Endothelial cell of umbilical vein (primary cell): ENCODE measurements around the gene PCDHGA8. TPM values are rescaled to one million over a fixed set of nuclear protein-coding genes. Genes with fewer than 3 reads are reported as not detected.

Experiments used
- BruUV-seq: library from RNA; stranded (reverse); fragments of 400-500 nt; replicated peaks from 2 replicates; lab custom pipeline; 2021; lab: Mats Ljungman, UMichigan
- CTCF ChIA-PET: fragments of 300-600, 350-600 bp; sonication (Branson Sonifier 250); formaldehyde crosslinking; loops from one replicate; lab custom pipeline; 2021; ENCODE audit warnings: antibody characterized with exemption, inconsistent platforms; lab: Charles Lee
- POLR2A ChIA-PET: fragments of 300-600, 350-600 bp; sonication (Branson Sonifier 250); formaldehyde crosslinking; loops from one replicate; lab custom pipeline; 2021; ENCODE audit warnings: antibody characterized with exemption, inconsistent platforms; lab: Charles Lee
- DNase-seq: peaks from one replicate; pipeline ENCODE4 v3.0.0-alpha.2; 2011; ENCODE audit warnings: low read depth, low spot score
- FAIRE-seq: peaks from 2 replicates; lab custom pipeline; 2011; peaks lifted over from hg19 to GRCh38; lab: Jason Lieb, UNC
- H2AFZ ChIP-seq: 2 replicates; pipeline ENCODE4 v1.6.0; 2012; ENCODE audit warnings: low read depth, low read length, control low read depth, inconsistent platforms
- H3K27ac ChIP-seq: 2 replicates; pipeline ENCODE4 v1.5.1; 2011; ENCODE audit warnings: low read depth, mild to moderate bottlenecking, control low read depth, low read length, moderate library complexity; ENCODE audit not compliant: insufficient read depth
- H3K27me3 ChIP-seq, 2 experiments: 2 replicates each; pipeline versions ENCODE4 v1.6.0 to v1.6.1; 2011; ENCODE audit warnings: low read length in 2 of 2, mixed read lengths in 1 of 2; ENCODE audit not compliant: control insufficient read depth in 2 of 2, insufficient read depth in 2 of 2
- H3K36me3 ChIP-seq, 2 experiments: 2 replicates in 1 of 2; 3 replicates in 1 of 2; pipeline ENCODE4 v1.5.1; 2011; ENCODE audit warnings: low read length in 2 of 2, mild to moderate bottlenecking in 1 of 2, moderate library complexity in 1 of 2; ENCODE audit not compliant: control insufficient read depth in 2 of 2, insufficient read depth in 2 of 2; ENCODE audit errors: extremely low read depth in 1 of 2
- H3K4me1 ChIP-seq: 3 replicates; pipeline ENCODE4 v1.5.1; 2011; ENCODE audit warnings: mild to moderate bottlenecking, low read length; ENCODE audit not compliant: control insufficient read depth, insufficient read depth; ENCODE audit errors: extremely low read depth
- H3K4me2 ChIP-seq: 2 replicates; pipeline ENCODE4 v1.6.1; 2011; ENCODE audit warnings: low read length, control low read depth, mixed read lengths; ENCODE audit not compliant: insufficient read depth
- H3K4me3 ChIP-seq, 3 experiments: fragments of 200-600 bp in 1 of 3; sonication (generic), shearing (Covaris generic) in 1 of 3; replicated peaks in 1 of 3; 2 replicates each; pipeline ENCODE4 v1.5.1; 2011 to 2016; ENCODE audit warnings: control low read depth in 3 of 3, low read length in 3 of 3, mild to moderate bottlenecking in 2 of 3, inconsistent platforms in 1 of 3, low read depth in 1 of 3, moderate library complexity in 1 of 3; ENCODE audit not compliant: insufficient read depth in 1 of 3
- H3K79me2 ChIP-seq: 2 replicates; pipeline ENCODE4 v1.6.0; 2012; ENCODE audit warnings: low read length, inconsistent platforms; ENCODE audit not compliant: control insufficient read depth, insufficient read depth
- H3K9ac ChIP-seq: replicated peaks from 2 replicates; pipeline ENCODE3; 2011; ENCODE audit warnings: low read length, control low read depth; ENCODE audit not compliant: insufficient read depth; ENCODE audit errors: extremely low read depth
- H3K9me1 ChIP-seq: replicated peaks from 3 replicates; pipeline ENCODE4 v1.6.0; 2011; ENCODE audit warnings: mild to moderate bottlenecking, low read length; ENCODE audit not compliant: control insufficient read depth, insufficient read depth; ENCODE audit errors: extremely low read depth
- H3K9me3 ChIP-seq: replicated peaks from 2 replicates; pipeline ENCODE4 v1.5.1; 2012; ENCODE audit warnings: low read length, inconsistent platforms; ENCODE audit not compliant: control insufficient read depth, insufficient read depth
- H4K20me1 ChIP-seq: replicated peaks from 2 replicates; pipeline ENCODE3; 2011; ENCODE audit warnings: mild to moderate bottlenecking, low read length; ENCODE audit not compliant: control insufficient read depth, insufficient read depth; ENCODE audit errors: extremely low read depth
- CTCF ChIP-seq, 2 donors: IDR thresholded peaks; 1 replicate in 1 of 2; 2 replicates in 1 of 2; pipeline ENCODE4 v1.5.1; 2011; ENCODE audit warnings: low read length in 2 of 2, mild to moderate bottlenecking in 2 of 2, moderate library complexity in 2 of 2, control low read depth in 1 of 2, inconsistent platforms in 1 of 2, low read depth in 1 of 2; ENCODE audit not compliant: insufficient read depth in 1 of 2; ENCODE audit errors: extremely low read depth in 1 of 2
- EZH2 ChIP-seq: IDR thresholded peaks from 2 replicates; pipeline ENCODE4 v1.6.1; 2012; ENCODE audit warnings: borderline replicate concordance, low read depth, mild to moderate bottlenecking, moderate library complexity, low read length, inconsistent platforms; ENCODE audit not compliant: severe bottlenecking
- FOS ChIP-seq: IDR thresholded peaks from 2 replicates; pipeline ENCODE4 v1.6.1; 2011; ENCODE audit warnings: mild to moderate bottlenecking, low read length, moderate library complexity, borderline replicate concordance; ENCODE audit not compliant: insufficient read depth
- GATA2 ChIP-seq: IDR thresholded peaks from 2 replicates; pipeline ENCODE4 v1.7.0; 2011; ENCODE audit warnings: low read depth, mild to moderate bottlenecking, moderate library complexity, mixed read lengths, low read length; ENCODE audit not compliant: insufficient read length, insufficient read depth
- JUN ChIP-seq: IDR thresholded peaks from 2 replicates; pipeline ENCODE4 v1.6.1; 2011; ENCODE audit warnings: borderline replicate concordance, low read depth; ENCODE audit not compliant: insufficient read length, insufficient read depth
- MYC ChIP-seq: IDR thresholded peaks from one replicate; pipeline ENCODE4 v1.6.1; 2011; ENCODE audit warnings: mild to moderate bottlenecking, low read depth, low read length
- POLR2A ChIP-seq: IDR thresholded peaks from 2 replicates; pipeline ENCODE4 v1.6.1; 2012; ENCODE audit warnings: low read depth, mild to moderate bottlenecking, control low read depth, low read length
- POLR2AphosphoS5 ChIP-seq: IDR thresholded peaks from 2 replicates; pipeline ENCODE4 v1.6.1; 2012; ENCODE audit warnings: low read depth, mild to moderate bottlenecking, control low read depth, low read length, moderate library complexity; ENCODE audit not compliant: insufficient read depth
- dilution Hi-C: fragments of 300-500 bp; cut with MboI; formaldehyde crosslinking; loops from one replicate; pipeline ENCODE4 v1.15.0; 2019; ENCODE audit warnings: low sequenced_read_pairs; ENCODE audit not compliant: extremely low pct_ligation_motif_present
- intact Hi-C: fragments of 100-400 bp; cut with micrococcal nuclease; formaldehyde crosslinking; loops from one replicate; pipeline ENCODE4 v1.10.0; 2022
- polyA plus RNA-seq, 4 experiments: library from polyadenylated mRNA; depleted of rRNA in 3 of 4; stranded (reverse) in 3 of 4; unstranded in 1 of 4; fragments of >200 nt; gene quantifications; 2 replicates each; pipeline versions ENCODE4 v1.2.1 to v1.2.3, GENCODE V29; 2011 to 2012; ENCODE audit warnings: missing spikeins in 1 of 4
- total RNA-seq: library from RNA; stranded (reverse); gene quantifications from 2 replicates; pipeline ENCODE4 v1.2.3, GENCODE V29; 2021
- TF ChIP-seq, protein P1 (sequence below): IDR thresholded peaks from 2 replicates; pipeline ENCODE4 v1.6.1; 2011; ENCODE audit not compliant: insufficient read depth, insufficient read length

The PCDHGA8 gene
- total and polyA plus RNA-seq, 2 donors (not counting 3 experiments of a cell fraction or from before 2014, with no cell fraction given): 0.44 to 0.95 TPM

DNA sequence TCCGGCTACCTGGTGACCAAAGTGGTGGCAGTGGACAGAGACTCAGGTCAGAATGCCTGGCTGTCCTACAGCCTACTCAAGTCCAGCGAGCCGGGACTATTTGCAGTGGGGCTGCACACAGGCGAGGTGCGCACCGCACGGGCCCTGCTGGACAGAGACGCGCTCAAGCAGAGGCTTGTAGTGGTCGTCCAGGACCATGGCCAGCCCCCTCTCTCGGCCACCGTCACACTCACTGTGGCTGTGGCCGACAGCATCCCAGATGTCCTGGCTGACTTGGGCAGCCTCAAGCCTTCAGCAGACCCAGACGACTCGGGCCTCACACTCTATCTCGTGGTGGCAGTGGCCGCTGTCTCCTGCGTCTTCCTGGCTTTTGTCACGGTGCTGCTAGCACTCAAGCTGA, 35.5 kb upstream of the PCDHGA8 start:
- H3K4me2 ChIP-seq: no peak overlapping the region
- FAIRE-seq (no peak), DNase-seq (no peak)
- no peak overlapping the region for H2AFZ ChIP-seq
- no peaks in the 10 kb centered on the region for H3K4me1 ChIP-seq
- no peak overlapping the region for H3K27ac ChIP-seq
- POLR2A ChIA-PET: no interaction called here
- H4K20me1 ChIP-seq: no peaks in the 10 kb centered on the region
- no peaks in the 10 kb centered on the region for H3K36me3 ChIP-seq
- CTCF ChIA-PET: interaction anchor here (2.5 kb wide), 1 partner anchor 34 kb away, joined by 6 read pairs; no protein-coding TSS in a partner anchor
- no peaks in the 10 kb centered on the region for H3K9me3 ChIP-seq
- no TSS peak for BruUV-seq
- no peak overlapping the region for H3K9ac ChIP-seq
- H3K4me3 ChIP-seq: no peak overlapping the region
- TF ChIP-seq POLR2AphosphoS5 (no peak), FOS (no peak), JUN (no peak), GATA2 (no peak), POLR2A (no peak), MYC (no peak), CTCF (IDR thresholded peaks at IDR 0.05; ENCODE audit: extremely low read depth in 1 of 2, insufficient read depth in 1 of 2, low read depth in 1 of 2, low read length in 2 of 2) (no peak), EZH2 (no peak)
- TF ChIP-seq, protein P1, sequence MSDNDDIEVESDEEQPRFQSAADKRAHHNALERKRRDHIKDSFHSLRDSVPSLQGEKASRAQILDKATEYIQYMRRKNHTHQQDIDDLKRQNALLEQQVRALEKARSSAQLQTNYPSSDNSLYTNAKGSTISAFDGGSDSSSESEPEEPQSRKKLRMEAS: no peak
- intact Hi-C loops: no loop called here
- dilution Hi-C loops: no loop called here
- H3K27me3 ChIP-seq: peaks cover 29 to 57% of the 10 kb centered on the region in 2 experiments
- no peaks in the 10 kb centered on the region for H3K79me2 ChIP-seq
- H3K9me1 ChIP-seq: no peaks in the 10 kb centered on the region
